Measurements from ENCODE around the gene TEX14. TPM values are rescaled to one million over a fixed set of nuclear protein-coding genes. Genes with fewer than 3 reads are reported as not detected.

Gene TEX14
- total and polyA plus RNA-seq, 2 donors (not counting 3 experiments of a cell fraction or from before 2014, with no cell fraction given): 0.10 TPM; not detected in 1

- Histone ChIP-seq H3K27ac (ENCODE audit: insufficient read depth, low read depth, low read length) (no peak overlapping the region), H3K9me1 (replicated peaks; ENCODE audit: control insufficient read depth, extremely low read depth, insufficient read depth, low read length) (no peaks in the 10 kb centered on the region), H3K4me2 (ENCODE audit: insufficient read depth, low read length) (no peak overlapping the region), H3K79me2 (ENCODE audit: control insufficient read depth, insufficient read depth, low read length) (no peaks in the 10 kb centered on the region), H3K9me3 (replicated peaks; ENCODE audit: control insufficient read depth, insufficient read depth, low read length) (no peaks in the 10 kb centered on the region), H3K36me3 (ENCODE audit: control insufficient read depth in 2 of 2, extremely low read depth in 1 of 2, insufficient read depth in 2 of 2, low read length in 2 of 2) (no peaks in the 10 kb centered on the region), H2AFZ (ENCODE audit: low read depth, low read length) (no peak overlapping the region), H3K9ac (replicated peaks; ENCODE audit: extremely low read depth, insufficient read depth, low read length) (no peak overlapping the region), H3K4me1 (ENCODE audit: control insufficient read depth, extremely low read depth, insufficient read depth, low read length) (peaks cover 20% of the 10 kb centered on the region), H4K20me1 (replicated peaks; ENCODE audit: control insufficient read depth, extremely low read depth, insufficient read depth, low read length) (no peaks in the 10 kb centered on the region), H3K4me3 (replicated peaks in 1 of 3; ENCODE audit: insufficient read depth in 1 of 3, low read depth in 1 of 3, low read length in 3 of 3) (no peak overlapping the region), H3K27me3 (ENCODE audit: control insufficient read depth in 2 of 2, insufficient read depth in 2 of 2, low read length in 2 of 2) (no peaks in the 10 kb centered on the region)
- no peak for FAIRE-seq
- TF ChIP-seq FOS (IDR thresholded peaks at IDR 0.05; ENCODE audit: borderline replicate concordance, insufficient read depth, low read length): no peak
- no peak for TF ChIP-seq MYC (IDR thresholded peaks at IDR 0.05; ENCODE audit: low read depth, low read length)
- no peak for TF ChIP-seq POLR2A (IDR thresholded peaks at IDR 0.05; ENCODE audit: low read depth, low read length)
- no peak for TF ChIP-seq EZH2 (IDR thresholded peaks at IDR 0.05; ENCODE audit: borderline replicate concordance, low read depth, low read length, severe bottlenecking)
- no peak for TF ChIP-seq JUN (IDR thresholded peaks at IDR 0.05; ENCODE audit: borderline replicate concordance, insufficient read depth, insufficient read length, low read depth)
- no peak for TF ChIP-seq POLR2AphosphoS5 (IDR thresholded peaks at IDR 0.05; ENCODE audit: insufficient read depth, low read depth, low read length)
- TF ChIP-seq CTCF (IDR thresholded peaks at IDR 0.05; ENCODE audit: extremely low read depth in 1 of 2, insufficient read depth in 1 of 2, low read depth in 1 of 2, low read length in 2 of 2): no peak
- no peak for TF ChIP-seq MAX (IDR thresholded peaks at IDR 0.05; ENCODE audit: insufficient read depth, insufficient read length)
- TF ChIP-seq GATA2 (IDR thresholded peaks at IDR 0.05; ENCODE audit: insufficient read depth, insufficient read length, low read depth, low read length): no peak
- intact Hi-C loops (cut with micrococcal nuclease): loop anchor here (10.0 kb wide), 1 partner anchor 1437 kb away; the partner anchor contains the start of gene AKAP1
- dilution Hi-C loops (cut with MboI; ENCODE audit: extremely low pct_ligation_motif_present, low sequenced_read_pairs): no loop called here
- POLR2A ChIA-PET: no interaction called here
- CTCF ChIA-PET: interaction anchor here (1.8 kb wide), 1 partner anchor 15 kb away, joined by 5 read pairs; no protein-coding TSS in a partner anchor
- no TSS peak for BruUV-seq (replicated peaks)
- DNase-seq (ENCODE audit: low read depth, low spot score): no peak
These were observed 170.2 kb downstream of the TEX14 start for GRCh38 chr17:58521680-58522079.

Data from endothelial cell of umbilical vein (primary cell).